Gastrocnemius medialis (tissue), 4 donors: Measurements from ENCODE around the gene TP53RK. TPM values are rescaled to one million over a fixed set of nuclear protein-coding genes. Genes with fewer than 3 reads are reported as not detected.

Experiments used
- ATAC-seq, 2 donors: fragments of 150-250 bp; one replicate each; pipeline ENCODE4 v1.9.1; 2016
- DNase-seq, 2 donors: peaks; one replicate each; pipeline ENCODE4 v3.0.0-alpha.2; 2019
- H3K27ac ChIP-seq, 4 donors: fragments of 200-600 bp; sonication (generic); 1 replicate in 1 of 4; 2 replicates in 3 of 4; pipeline ENCODE4 v1.5.1; 2016 to 2018; ENCODE audit warnings: mild to moderate bottlenecking in 2 of 4, moderate library complexity in 1 of 4
- H3K27me3 ChIP-seq, 3 donors: fragments of 200-600 bp; sonication (generic) in 2 of 3; 1 replicate in 1 of 3; 2 replicates in 2 of 3; pipeline versions ENCODE4 v1.5.1 to v1.6.0; 2016 to 2019; ENCODE audit warnings: mild to moderate bottlenecking in 1 of 3, moderate library complexity in 1 of 3
- H3K36me3 ChIP-seq, 2 donors: fragments of 200-600 bp; sonication (generic) in 1 of 2; one replicate each; pipeline ENCODE4 v1.5.1; 2017 to 2018
- H3K4me1 ChIP-seq, 2 donors: fragments of 200-600 bp; sonication (generic) in 1 of 2; one replicate each; pipeline ENCODE4 v1.5.1; 2016 to 2017; ENCODE audit warnings: mild to moderate bottlenecking in 2 of 2
- H3K4me3 ChIP-seq, 4 donors: fragments of 200-600 bp; sonication (generic) in 3 of 4; 1 replicate in 1 of 4; 2 replicates in 3 of 4; pipeline ENCODE4 v1.5.1; 2016 to 2019; ENCODE audit warnings: mild to moderate bottlenecking in 2 of 4
- H3K9me3 ChIP-seq, 3 donors: fragments of 200-600 bp; sonication (generic) in 2 of 3; 1 replicate in 1 of 3; 2 replicates in 2 of 3; pipeline ENCODE4 v1.5.1; 2016 to 2019
- POLR2A ChIP-seq, 2 donors: fragments of 450-650 bp; IDR thresholded peaks; one replicate each; pipeline ENCODE4 v1.6.1; 2017; ENCODE audit warnings: antibody characterized with exemption in 2 of 2, mild to moderate bottlenecking in 2 of 2, moderate library complexity in 2 of 2
- in situ Hi-C, 4 donors: fragments of 200-750 bp; cut with MboI; loops; one replicate each; pipeline versions ENCODE4 v1.15.0 to v1.8.0; 2017; ENCODE audit warnings: low sequenced_read_pairs in 4 of 4
- intact Hi-C: fragments of 100-400 bp; cut with DNase I; formaldehyde crosslinking; loops from one replicate; pipeline ENCODE4 v1.15.1; 2023; ENCODE audit warnings: low total_unique reads
- total RNA-seq, 4 donors: library from RNA; depleted of rRNA; stranded (reverse); fragments of >200 nt; gene quantifications; one replicate each; pipeline versions ENCODE4 v1.1.0 to v1.2.3, GENCODE V29; 2016
- TF ChIP-seq, protein P1 (sequence below), 5 experiments: fragments of 450-650 bp in 3 of 5; fragments of 200-600 bp in 2 of 5; sonication (generic) in 2 of 5; IDR thresholded peaks in 4 of 5; conservative IDR thresholded peaks in 1 of 5; 1 replicate in 4 of 5; 2 replicates in 1 of 5; pipeline ENCODE4 v1.5.1; 2016 to 2019; ENCODE audit warnings: antibody characterized with exemption in 5 of 5, mild to moderate bottlenecking in 3 of 5, moderate library complexity in 3 of 5

The TP53RK gene
- total RNA-seq, 4 donors from 2014 or later = 8.3 to 17.7 (median 10.9) TPM

DNA sequence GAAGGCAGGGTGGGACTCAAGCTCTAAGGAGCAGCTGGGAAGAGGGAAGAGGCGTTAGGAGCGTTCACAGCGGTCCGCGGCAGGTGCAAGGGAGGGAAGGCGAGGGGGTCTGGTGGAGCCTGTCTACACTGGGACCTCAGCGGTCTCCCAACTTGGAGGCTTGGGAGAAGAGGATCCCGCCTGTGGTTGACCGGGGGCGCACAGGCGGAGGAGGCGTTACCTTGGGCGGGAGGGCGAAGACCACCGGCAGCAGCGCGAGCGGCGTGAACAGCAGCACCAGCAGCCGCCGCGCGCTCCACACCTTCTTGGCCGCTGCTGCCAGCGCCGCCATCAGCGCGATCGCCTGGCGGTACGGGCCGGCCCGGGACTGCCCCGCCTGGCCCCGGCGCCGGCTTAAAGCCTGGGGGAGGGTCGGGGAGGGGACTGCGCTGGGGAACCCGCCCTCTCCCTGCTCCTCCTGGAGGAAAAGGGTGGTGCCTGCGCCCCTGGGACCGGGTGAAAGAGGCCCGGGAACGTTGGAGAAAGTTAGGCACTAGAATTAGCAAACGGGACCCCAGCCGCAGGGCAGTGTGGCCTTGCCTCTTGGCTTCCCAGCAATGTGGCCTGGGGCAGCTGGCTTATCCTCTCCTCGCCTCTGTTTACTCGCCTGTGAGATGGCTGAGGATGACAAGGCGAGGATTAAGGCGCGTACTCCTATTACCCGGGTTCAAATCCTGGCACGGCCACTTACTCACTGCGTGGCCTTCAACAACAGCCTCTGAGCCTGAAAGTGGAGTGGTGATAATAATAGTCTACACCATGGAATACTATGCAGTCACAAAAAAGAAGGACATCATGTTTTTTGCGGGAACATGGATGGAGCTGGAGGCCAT lies 37.9 kb downstream of the TP53RK start, which contains the start of gene SLC13A3:
TSS of gene SLC13A3 (minus strand) at position 369 of the 872 bp plus-strand sequence. CDS start at position 331, 38 bp downstream.
- H3K27ac ChIP-seq = no peak within 1 kb of the TSS
- no peak within 1 kb of the TSS for H3K4me3 ChIP-seq
- no peak for ATAC-seq
- intact Hi-C loops = no loop called here
- no peaks in the 10 kb centered on the region for H3K9me3 ChIP-seq
- H3K27me3 ChIP-seq = peaks cover 31 to 36% (median 31%) of the 10 kb centered on the region in 3 donors
- H3K4me1 ChIP-seq = no peaks in the 10 kb centered on the region
- no peak for DNase-seq
- in situ Hi-C loops = no loop called here
- no peak for TF ChIP-seq POLR2A (IDR thresholded peaks at IDR 0.05)
- TF ChIP-seq, protein P1, sequence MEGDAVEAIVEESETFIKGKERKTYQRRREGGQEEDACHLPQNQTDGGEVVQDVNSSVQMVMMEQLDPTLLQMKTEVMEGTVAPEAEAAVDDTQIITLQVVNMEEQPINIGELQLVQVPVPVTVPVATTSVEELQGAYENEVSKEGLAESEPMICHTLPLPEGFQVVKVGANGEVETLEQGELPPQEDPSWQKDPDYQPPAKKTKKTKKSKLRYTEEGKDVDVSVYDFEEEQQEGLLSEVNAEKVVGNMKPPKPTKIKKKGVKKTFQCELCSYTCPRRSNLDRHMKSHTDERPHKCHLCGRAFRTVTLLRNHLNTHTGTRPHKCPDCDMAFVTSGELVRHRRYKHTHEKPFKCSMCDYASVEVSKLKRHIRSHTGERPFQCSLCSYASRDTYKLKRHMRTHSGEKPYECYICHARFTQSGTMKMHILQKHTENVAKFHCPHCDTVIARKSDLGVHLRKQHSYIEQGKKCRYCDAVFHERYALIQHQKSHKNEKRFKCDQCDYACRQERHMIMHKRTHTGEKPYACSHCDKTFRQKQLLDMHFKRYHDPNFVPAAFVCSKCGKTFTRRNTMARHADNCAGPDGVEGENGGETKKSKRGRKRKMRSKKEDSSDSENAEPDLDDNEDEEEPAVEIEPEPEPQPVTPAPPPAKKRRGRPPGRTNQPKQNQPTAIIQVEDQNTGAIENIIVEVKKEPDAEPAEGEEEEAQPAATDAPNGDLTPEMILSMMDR (IDR thresholded peaks at IDR 0.05 in 4 of 5, conservative IDR thresholded peaks at IDR 0.05 in 1 of 5) = no peak
- H3K36me3 ChIP-seq = no peaks in the 10 kb centered on the region

DNA sequence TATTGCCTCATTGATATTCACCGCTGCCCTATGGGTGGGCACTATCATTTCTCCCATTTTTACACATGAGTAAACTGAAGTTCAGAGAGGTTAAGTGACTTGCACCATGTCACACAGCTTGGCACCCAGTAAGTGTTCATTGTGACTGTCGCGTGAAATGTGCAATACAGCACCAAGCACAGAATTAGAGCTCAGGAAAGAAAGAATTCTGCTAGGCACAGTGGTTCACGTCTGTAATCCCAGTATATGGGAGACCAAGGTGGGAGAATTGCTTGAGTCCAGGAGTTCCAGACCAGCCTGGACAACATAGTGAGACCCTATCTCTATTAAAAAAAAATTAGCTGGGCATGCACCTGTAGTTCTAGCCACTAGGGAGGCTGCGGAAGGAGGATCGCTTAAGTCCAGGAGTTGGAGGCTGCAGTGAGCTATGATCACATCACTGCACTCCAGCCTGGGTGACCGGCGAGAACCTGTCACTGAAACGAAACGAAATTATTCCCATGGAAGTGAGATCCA lies 38.6 kb downstream of the TP53RK start:
- H3K36me3 ChIP-seq = no peaks in the 10 kb centered on the region
- no peak for DNase-seq
- peaks cover 31 to 36% (median 31%) of the 10 kb centered on the region in 3 donors for H3K27me3 ChIP-seq
- H3K27ac ChIP-seq = no peak overlapping the region
- H3K4me1 ChIP-seq = no peaks in the 10 kb centered on the region
- in situ Hi-C loops = no loop called here
- no peaks in the 10 kb centered on the region for H3K9me3 ChIP-seq
- intact Hi-C loops = no loop called here
- no peak overlapping the region for H3K4me3 ChIP-seq
- no peak for ATAC-seq
- TF ChIP-seq, protein P1 (IDR thresholded peaks at IDR 0.05 in 4 of 5, conservative IDR thresholded peaks at IDR 0.05 in 1 of 5) = no peak
- no peak for TF ChIP-seq POLR2A (IDR thresholded peaks at IDR 0.05)

DNA sequence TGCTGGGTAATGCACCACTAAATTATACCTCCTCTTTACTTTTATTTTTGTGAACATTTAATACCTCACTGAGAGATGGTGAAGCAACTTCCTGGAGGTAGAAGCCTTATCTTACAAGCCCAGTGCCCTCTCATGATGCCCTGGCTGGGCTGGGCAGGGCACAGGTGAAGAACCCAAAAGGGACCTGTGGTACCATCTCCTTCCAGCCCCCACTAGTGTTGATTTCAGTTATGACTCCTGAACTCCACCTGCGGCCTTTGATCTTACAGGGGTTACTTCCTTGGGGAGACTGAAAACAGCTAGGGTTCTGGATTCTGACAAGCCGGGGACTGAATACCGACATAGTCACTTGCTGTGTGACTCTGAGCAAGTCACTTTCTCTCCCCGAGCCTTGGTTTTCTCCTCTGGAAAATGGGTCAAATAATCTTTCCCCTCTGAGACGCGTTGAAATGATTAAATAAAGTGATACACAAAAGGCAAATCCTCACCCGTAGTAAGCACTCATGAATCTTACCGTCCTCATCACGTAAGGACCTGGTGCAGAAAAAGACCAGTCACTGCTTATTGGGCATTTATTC lies 39.2 kb downstream of the TP53RK start:
- intact Hi-C loops (no loop called here), in situ Hi-C loops (no loop called here)
- Histone ChIP-seq H3K27me3 (peaks cover 31 to 36% (median 31%) of the 10 kb centered on the region in 3 donors), H3K36me3 (no peaks in the 10 kb centered on the region), H3K4me3 (no peak overlapping the region), H3K27ac (no peak overlapping the region), H3K9me3 (no peaks in the 10 kb centered on the region), H3K4me1 (no peaks in the 10 kb centered on the region)
- DNase-seq = no peak
- ATAC-seq = no peak
- TF ChIP-seq, protein P1 (IDR thresholded peaks at IDR 0.05 in 4 of 5, conservative IDR thresholded peaks at IDR 0.05 in 1 of 5) = no peak
- no peak for TF ChIP-seq POLR2A (IDR thresholded peaks at IDR 0.05)

DNA sequence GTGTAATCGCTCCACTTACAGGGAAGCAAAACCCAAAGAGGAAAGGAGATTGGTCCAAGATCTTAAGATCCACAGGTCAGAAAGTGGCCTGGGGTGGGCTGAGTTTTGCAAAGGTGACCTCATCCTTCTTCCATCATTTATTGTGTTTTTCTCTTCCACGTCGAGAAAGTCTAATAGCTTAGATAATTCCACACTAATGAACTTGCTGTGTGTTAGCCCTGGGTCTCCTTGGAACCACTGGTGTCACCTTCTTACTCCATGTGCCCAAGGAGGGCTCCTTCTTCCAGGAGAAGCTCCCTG lies 39.6 kb downstream of the TP53RK start:
- Histone ChIP-seq H3K4me3 (no peak overlapping the region), H3K27ac (no peak overlapping the region), H3K36me3 (no peaks in the 10 kb centered on the region), H3K27me3 (peaks cover 27 to 36% (median 27%) of the 10 kb centered on the region in 3 donors), H3K4me1 (no peaks in the 10 kb centered on the region), H3K9me3 (no peaks in the 10 kb centered on the region)
- DNase-seq (no peak), ATAC-seq (no peak)
- TF ChIP-seq, protein P1 (IDR thresholded peaks at IDR 0.05 in 4 of 5, conservative IDR thresholded peaks at IDR 0.05 in 1 of 5) = no peak
- TF ChIP-seq POLR2A (IDR thresholded peaks at IDR 0.05) = no peak
- intact Hi-C loops = no loop called here
- in situ Hi-C loops = no loop called here
